PC-9 (cell line): ENCODE measurements around the gene RIPPLY3.

Source experiments
- CTCF ChIP-seq: fragments of 200-600 bp; sonication (generic); conservative IDR thresholded peaks from 2 replicates; pipeline ENCODE4 v1.6.1; 2017; ENCODE audit warnings: mixed run types, antibody characterized with exemption, mild to moderate bottlenecking, moderate library complexity
- EZH2 ChIP-seq: fragments of 200-600 bp; sonication (generic); IDR thresholded peaks from 2 replicates; pipeline ENCODE4 v1.8.0; 2017; ENCODE audit warnings: antibody characterized with exemption, low read depth

- TF ChIP-seq CTCF = no peak
- no peak for TF ChIP-seq EZH2
These were observed 48.9 kb downstream of the RIPPLY3 start for GRCh38 chr21:37055271-37055855.
